Body of pancreas (tissue), 4 donors: ENCODE results near the gene FAM114A1. TPM values are rescaled to one million over a fixed set of nuclear protein-coding genes. Genes with fewer than 3 reads are reported as not detected.
"Not testable (repeated sequence)": the region's sequence is repeated elsewhere in the genome, so short reads cannot be mapped to it uniquely, and the experiment has no call there.

Source experiments
- ATAC-seq: fragments of 150-250 bp; one replicate; pipeline ENCODE4 v1.9.1; 2016
- DNase-seq, 4 donors: peaks; one replicate each; pipeline ENCODE4 v3.0.0-alpha.2; 2019
- H3K27ac ChIP-seq, 4 donors: fragments of 200-600 bp; sonication (generic); 1 replicate in 3 of 4; 2 replicates in 1 of 4; pipeline versions ENCODE4 v1.5.1 to v1.6.1; 2016 to 2019; ENCODE audit warnings: mild to moderate bottlenecking in 1 of 4, mixed read lengths in 1 of 4, moderate library complexity in 1 of 4
- H3K27me3 ChIP-seq, 2 donors: fragments of 200-600 bp; sonication (generic); one replicate each; pipeline ENCODE4 v1.6.0; 2016; ENCODE audit warnings: mild to moderate bottlenecking in 1 of 2
- H3K36me3 ChIP-seq, 2 donors: fragments of 200-600 bp; sonication (generic); replicated peaks in 1 of 2; 2 replicates each; pipeline ENCODE4 v1.5.1; 2016; ENCODE audit warnings: low read depth in 2 of 2; ENCODE audit not compliant: insufficient read depth in 1 of 2
- H3K4me1 ChIP-seq: fragments of 200-600 bp; sonication (generic); one replicate; pipeline ENCODE4 v1.6.0; 2016
- H3K4me3 ChIP-seq, 2 donors: fragments of 200-600 bp; sonication (generic); 1 replicate in 1 of 2; 2 replicates in 1 of 2; pipeline ENCODE4 v1.5.1; 2016 to 2019
- H3K9me3 ChIP-seq, 3 donors: fragments of 200-600 bp; sonication (generic); 1 replicate in 2 of 3; 2 replicates in 1 of 3; pipeline ENCODE4 v1.5.1; 2016
- CTCF ChIP-seq, 7 experiments: fragments of 450-650 bp in 4 of 7; fragments of 200-600 bp in 3 of 7; sonication (generic) in 3 of 7; IDR thresholded peaks; one replicate each; pipeline ENCODE4 v1.5.1; 2016 to 2019; ENCODE audit warnings: antibody characterized with exemption in 7 of 7
- POLR2A ChIP-seq, 3 donors: fragments of 450-650 bp; IDR thresholded peaks; one replicate each; pipeline ENCODE4 v1.6.1; 2016; ENCODE audit warnings: antibody characterized with exemption in 3 of 3, mild to moderate bottlenecking in 2 of 3
- WGBS, 2 donors: methylation state at CpG; one replicate each; pipeline ENCODE4 v1.1.5; 2017; 5-methylcytosine and 5-hydroxymethylcytosine counted together
- intact Hi-C: fragments of 100-400 bp; cut with DNase I; formaldehyde crosslinking; loops from one replicate; pipeline ENCODE4 v1.15.1; 2023
- total RNA-seq, 2 donors: library from RNA; depleted of rRNA; stranded (reverse); fragments of >200 nt; gene quantifications; one replicate each; pipeline ENCODE4 v1.1.0, GENCODE V29; 2016

The FAM114A1 gene
- total RNA-seq, 2 donors from 2014 or later = 30.6 to 43.2 TPM

- Histone ChIP-seq H3K36me3 (peaks cover 0 to 17% of the 10 kb centered on the region in 2 donors), H3K9me3 (no peaks in the 10 kb centered on the region), H3K27me3 (no peaks in the 10 kb centered on the region), H3K4me3 (no peak overlapping the region), H3K27ac (no peak overlapping the region), H3K4me1 (peaks cover 17% of the 10 kb centered on the region)
- WGBS, 2 donors = 44 to 59% methylated on average over 10 of the region's 10 CpGs
- ATAC-seq = no peak
- no peak for TF ChIP-seq POLR2A (IDR thresholded peaks at IDR 0.05)
- intact Hi-C loops = no loop called here
- DNase-seq = no peak
Observed at GRCh38 chr4:38905652-38906385, 38.2 kb downstream of the FAM114A1 start.

- intact Hi-C loops = no loop called here
- Histone ChIP-seq H3K27ac (no peak overlapping the region), H3K9me3 (no peaks in the 10 kb centered on the region), H3K4me1 (peaks cover 17% of the 10 kb centered on the region), H3K4me3 (no peak overlapping the region), H3K27me3 (no peaks in the 10 kb centered on the region), H3K36me3 (peaks cover 0 to 20% of the 10 kb centered on the region in 2 donors)
- DNase-seq = no peak
- ATAC-seq = no peak
- TF ChIP-seq CTCF (IDR thresholded peaks at IDR 0.05) = no peak
- no peak for TF ChIP-seq POLR2A (IDR thresholded peaks at IDR 0.05)
Observed at GRCh38 chr4:38907696-38908270, 40.2 kb downstream of the FAM114A1 start.

- TF ChIP-seq CTCF (IDR thresholded peaks at IDR 0.05) (no peak), POLR2A (IDR thresholded peaks at IDR 0.05) (no peak)
- DNase-seq = no peak
- no peaks in the 10 kb centered on the region for H3K9me3 ChIP-seq
- intact Hi-C loops = no loop called here
- H3K27me3 ChIP-seq = no peaks in the 10 kb centered on the region
- H3K27ac ChIP-seq = no peak overlapping the region
- H3K4me1 ChIP-seq = peaks cover 12% of the 10 kb centered on the region
- peaks cover 0 to 20% of the 10 kb centered on the region in 2 donors for H3K36me3 ChIP-seq
- ATAC-seq = no peak
- no peak overlapping the region for H3K4me3 ChIP-seq
- 93% methylated on average over 3 of the region's 3 CpGs for WGBS, 2 donors
Observed at GRCh38 chr4:38909015-38909414, 41.4 kb downstream of the FAM114A1 start.

- Histone ChIP-seq H3K27me3 (no peaks in the 10 kb centered on the region), H3K4me1 (no peaks in the 10 kb centered on the region), H3K27ac (no peak overlapping the region), H3K36me3 (peaks cover 5 to 22% of the 10 kb centered on the region in 2 donors), H3K9me3 (no peaks in the 10 kb centered on the region), H3K4me3 (no peak overlapping the region)
- 88 to 97% methylated on average over 4 of the region's 4 CpGs for WGBS, 2 donors
- no peak for TF ChIP-seq CTCF (IDR thresholded peaks at IDR 0.05)
- TF ChIP-seq POLR2A (IDR thresholded peaks at IDR 0.05) = no peak
- intact Hi-C loops = no loop called here
- DNase-seq (no peak), ATAC-seq (no peak)
Observed at GRCh38 chr4:38911257-38911656, 43.7 kb downstream of the FAM114A1 start.

GRCh38 chr4:38914854-38915253 lies 47.2 kb downstream of the FAM114A1 start:
- no peak for DNase-seq
- H3K27ac ChIP-seq = no peak overlapping the region
- no peaks in the 10 kb centered on the region for H3K27me3 ChIP-seq
- no peak for ATAC-seq
- H3K9me3 ChIP-seq = no peaks in the 10 kb centered on the region
- no peaks in the 10 kb centered on the region for H3K4me1 ChIP-seq
- intact Hi-C loops = no loop called here
- no peak overlapping the region for H3K4me3 ChIP-seq
- H3K36me3 ChIP-seq = peaks cover 8 to 20% of the 10 kb centered on the region in 2 donors
- WGBS, 2 donors = 80 to 87% methylated on average over 8 of the region's 8 CpGs
- TF ChIP-seq CTCF (IDR thresholded peaks at IDR 0.05) = no peak
- no peak for TF ChIP-seq POLR2A (IDR thresholded peaks at IDR 0.05)

GRCh38 chr4:38916267-38916666 lies 48.7 kb downstream of the FAM114A1 start:
- intact Hi-C loops = not testable (repeated sequence)
- peaks cover 8 to 14% of the 10 kb centered on the region in 2 donors for H3K36me3 ChIP-seq

More at GRCh38 chr4:38916267-38916666, 48.7 kb downstream of the FAM114A1 start:
- not testable (repeated sequence) for ATAC-seq, H3K4me3 ChIP-seq, DNase-seq, H3K27ac ChIP-seq, H3K27me3 ChIP-seq, H3K9me3 ChIP-seq, H3K4me1 ChIP-seq
- WGBS, 2 donors = 94 to 96% methylated on average over 5 of the region's 5 CpGs
